T-helper 17 cell (primary cell): ENCODE data around the gene MEIS2. TPM values are rescaled to one million over a fixed set of nuclear protein-coding genes. Genes with fewer than 3 reads are reported as not detected.
"Not testable (repeated sequence)": the region's sequence is repeated elsewhere in the genome, so short reads cannot be mapped to it uniquely, and the experiment has no call there.

Experiments used
- ATAC-seq: fragments of 150-1000 bp; cut with Tn5 transposase; 2 replicates; pipeline ENCODE4 v1.10.0; 2021; ENCODE audit warnings: mild to moderate bottlenecking, moderate library complexity
- DNase-seq, 3 donors: peaks; one replicate each; pipeline versions ENCODE4 v3.0.0 to v3.0.0-alpha.2; 2020 to 2021
- H3K9me3 ChIP-seq: one replicate; pipeline ENCODE4 v1.7.0; 2013; ENCODE audit warnings: low read length, mild to moderate bottlenecking; ENCODE audit not compliant: control insufficient read depth, poor library complexity, severe bottlenecking
- H3K27ac Mint-ChIP-seq: one replicate; pipeline ENCODE4 v1.8.0; 2022; ENCODE audit warnings: mild to moderate bottlenecking, moderate library complexity, mixed read lengths
- H3K27me3 Mint-ChIP-seq: one replicate; pipeline ENCODE4 v1.8.0; 2022; ENCODE audit warnings: mixed read lengths
- H3K36me3 Mint-ChIP-seq: one replicate; pipeline ENCODE4 v1.8.0; 2022; ENCODE audit warnings: low read depth, mixed read lengths
- H3K4me1 Mint-ChIP-seq: one replicate; pipeline ENCODE4 v1.8.0; 2022; ENCODE audit warnings: mild to moderate bottlenecking, mixed read lengths
- H3K4me3 Mint-ChIP-seq: one replicate; pipeline ENCODE4 v1.8.0; 2022; ENCODE audit warnings: mild to moderate bottlenecking, moderate library complexity, mixed read lengths
- total RNA-seq, 4 donors: library from RNA in 2 of 4; stranded (reverse) in 2 of 4; gene quantifications; one replicate each; pipeline ENCODE4 v1.2.3 and lab custom pipeline; 2022 to 2026

MEIS2 gene
- total RNA-seq, 2 donors from 2014 or later, result not detected

DNA sequence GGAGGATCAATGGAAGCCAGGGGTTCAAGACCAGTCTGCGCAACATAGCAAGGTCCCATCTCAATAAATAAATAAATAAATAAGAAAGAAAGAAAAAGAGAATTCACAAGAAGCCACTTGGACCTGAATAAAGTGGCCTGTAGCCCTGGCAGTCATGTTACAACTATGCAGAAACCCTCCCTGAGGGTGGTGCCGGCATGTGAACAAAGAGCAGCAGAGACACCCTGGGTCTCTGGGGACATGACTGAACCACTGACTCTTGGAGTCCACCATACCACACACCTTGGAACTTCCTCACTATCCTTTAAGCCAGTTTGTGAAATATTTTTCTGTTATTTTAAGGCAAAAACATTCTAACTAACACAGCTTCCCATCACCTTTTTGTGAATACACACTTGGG, 93.0 kb downstream of the MEIS2 start:
- Mint-ChIP-seq H3K4me1 (no peaks in the 10 kb centered on the region), H3K27me3 (no peaks in the 10 kb centered on the region)
- no peak for ATAC-seq

DNA sequence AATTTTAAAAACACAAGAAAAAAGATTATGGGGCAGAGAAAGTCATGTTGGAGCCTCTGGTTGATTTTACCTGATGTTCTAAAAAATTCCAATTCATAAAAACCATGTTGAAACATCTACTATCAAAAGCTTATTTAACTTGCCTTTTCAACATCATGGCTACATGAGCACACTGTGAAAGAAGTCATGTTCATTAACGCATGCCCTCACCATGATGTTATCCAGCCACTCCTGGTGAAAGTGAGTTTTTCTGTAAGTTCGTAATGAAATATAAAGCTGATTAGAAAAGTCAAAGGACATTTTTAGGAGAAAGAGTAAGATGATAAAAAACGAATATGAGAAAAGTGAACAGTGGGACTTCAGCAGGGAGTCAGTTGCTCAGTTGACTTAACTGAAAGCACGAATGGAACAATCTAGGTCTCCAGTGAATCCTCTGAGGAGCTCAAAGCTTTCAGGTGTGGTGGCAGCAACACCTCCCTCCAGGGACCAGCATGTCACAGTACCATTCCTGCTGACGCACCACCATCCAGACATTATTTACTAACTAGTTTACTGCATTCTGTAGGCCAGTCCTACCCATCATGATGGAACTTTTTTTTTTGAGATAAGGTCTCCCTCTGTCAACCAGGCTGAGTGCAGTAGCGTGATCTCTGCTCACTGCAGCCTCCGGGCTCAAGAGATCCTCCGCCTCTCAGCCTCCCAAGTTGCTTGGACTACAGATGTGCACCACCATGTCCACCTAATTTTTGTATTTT, 95.2 kb downstream of the MEIS2 start:
- Mint-ChIP-seq H3K4me3 (no peak overlapping the region), H3K36me3 (no peaks in the 10 kb centered on the region), H3K27ac (no peak overlapping the region), H3K4me1 (no peaks in the 10 kb centered on the region), H3K27me3 (no peaks in the 10 kb centered on the region)
- ATAC-seq, result no peak
- no peak for DNase-seq
- no peaks in the 10 kb centered on the region for H3K9me3 ChIP-seq

More for the DNA sequence above, 93.0 kb downstream of the MEIS2 start:
- H3K9me3 ChIP-seq, result no peaks in the 10 kb centered on the region
- DNase-seq, result no peak
- no peak overlapping the region for H3K27ac Mint-ChIP-seq
- no peak overlapping the region for H3K4me3 Mint-ChIP-seq
- no peaks in the 10 kb centered on the region for H3K36me3 Mint-ChIP-seq

DNA sequence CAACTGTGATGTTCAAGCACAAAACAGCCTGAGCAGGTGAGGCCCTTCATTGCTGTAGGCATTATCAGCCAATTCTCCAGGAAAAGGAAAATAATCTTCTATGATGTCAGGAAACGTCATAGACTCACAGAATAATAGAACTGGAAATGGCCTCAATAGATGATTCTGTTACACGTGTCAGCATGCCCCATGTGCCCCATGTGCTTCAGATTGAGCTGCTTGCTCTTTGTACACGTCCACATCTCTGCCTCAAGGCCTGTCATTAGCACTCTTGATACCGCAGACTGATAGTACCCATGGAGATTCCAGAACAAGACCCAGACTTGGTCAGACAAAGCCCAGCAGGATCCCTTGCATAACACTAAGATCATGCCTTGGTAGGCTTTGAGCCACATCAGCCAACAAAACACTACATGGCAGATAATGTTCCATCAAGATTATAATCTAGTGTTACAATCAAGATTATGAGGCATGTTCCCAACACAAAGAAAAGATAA, 95.9 kb downstream of the MEIS2 start:
- no peak for ATAC-seq
- Mint-ChIP-seq H3K4me3 (no peak overlapping the region), H3K27ac (no peak overlapping the region), H3K27me3 (no peaks in the 10 kb centered on the region), H3K4me1 (no peaks in the 10 kb centered on the region), H3K36me3 (no peaks in the 10 kb centered on the region)
- H3K9me3 ChIP-seq, result no peaks in the 10 kb centered on the region
- no peak for DNase-seq

DNA sequence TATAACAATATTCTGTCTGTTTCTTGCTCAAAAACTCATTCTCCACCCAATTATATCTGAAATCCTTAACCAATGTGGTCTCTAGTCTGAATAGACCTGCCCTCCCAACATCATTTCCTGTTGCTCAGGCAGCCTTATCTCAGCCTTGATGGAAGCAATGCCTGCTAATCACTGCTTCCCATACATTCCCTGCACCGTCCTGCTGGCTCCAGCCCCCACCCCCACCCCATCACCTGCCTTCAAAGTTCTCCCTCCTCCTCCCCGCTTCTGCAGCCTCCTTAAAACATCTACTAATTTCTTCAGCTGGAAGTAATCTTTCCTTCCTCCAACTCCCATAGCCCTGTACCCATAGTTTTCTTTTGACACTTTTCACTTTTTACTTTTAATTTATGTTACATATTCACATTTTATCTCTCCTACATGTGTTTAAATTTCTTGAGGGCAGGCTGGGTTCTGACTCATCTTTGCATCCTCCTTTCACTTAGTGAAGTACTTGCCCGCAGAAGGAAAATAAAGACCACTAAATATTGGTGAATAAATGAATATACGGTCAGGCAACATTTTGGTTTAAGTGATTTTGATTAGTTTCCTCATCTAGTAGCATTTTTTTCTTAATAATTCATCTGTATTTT, 98.2 kb downstream of the MEIS2 start:
- ATAC-seq (no peak), DNase-seq (no peak)
- Mint-ChIP-seq H3K36me3 (no peaks in the 10 kb centered on the region), H3K27me3 (no peaks in the 10 kb centered on the region), H3K4me3 (no peak overlapping the region), H3K4me1 (no peaks in the 10 kb centered on the region), H3K27ac (no peak overlapping the region)
- no peaks in the 10 kb centered on the region for H3K9me3 ChIP-seq

DNA sequence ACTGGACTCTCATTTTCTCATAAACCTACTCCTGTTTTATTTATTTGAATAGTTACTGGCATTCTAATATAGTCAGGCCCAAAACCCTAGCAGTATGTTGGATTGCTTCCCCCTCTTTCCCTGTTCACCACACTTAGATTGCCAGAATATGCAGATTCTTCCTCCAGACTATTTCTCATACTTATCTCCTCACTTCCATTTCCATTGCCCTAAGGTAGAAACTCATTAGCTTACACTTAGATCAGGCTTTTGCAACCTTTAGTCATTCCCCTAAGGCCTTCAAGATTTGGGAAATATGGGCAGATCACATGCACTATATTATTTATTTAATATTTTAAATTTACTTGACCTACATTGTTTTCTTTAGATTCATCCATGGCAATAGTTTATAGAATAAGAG, 98.9 kb downstream of the MEIS2 start:
- no peaks in the 10 kb centered on the region for H3K36me3 Mint-ChIP-seq
- no peaks in the 10 kb centered on the region for H3K4me1 Mint-ChIP-seq
- DNase-seq, result no peak
- H3K27ac Mint-ChIP-seq, result no peak overlapping the region
- no peak overlapping the region for H3K4me3 Mint-ChIP-seq
- no peaks in the 10 kb centered on the region for H3K27me3 Mint-ChIP-seq
- no peak for ATAC-seq
- no peaks in the 10 kb centered on the region for H3K9me3 ChIP-seq

DNA sequence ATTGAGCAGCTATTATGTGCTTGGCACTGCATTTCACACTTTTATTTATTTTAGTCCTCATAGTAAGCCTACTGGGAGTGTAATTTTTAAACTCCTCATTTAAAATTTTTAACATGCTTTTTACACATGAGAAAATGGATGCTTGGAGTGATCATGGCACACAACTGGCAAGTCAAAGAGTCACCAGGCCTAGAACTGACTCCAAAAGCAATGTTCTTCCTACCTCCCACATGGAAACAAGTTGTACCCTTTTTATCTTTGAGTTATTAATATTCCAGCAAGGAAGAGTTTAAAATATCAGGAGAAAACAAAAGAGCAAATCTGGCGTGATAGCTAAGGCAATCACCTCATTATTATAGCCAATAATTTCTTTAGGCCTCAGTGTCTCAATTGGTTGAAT, 100.6 kb downstream of the MEIS2 start:
- no peak for ATAC-seq
- Mint-ChIP-seq H3K36me3 (no peaks in the 10 kb centered on the region), H3K4me1 (no peaks in the 10 kb centered on the region), H3K4me3 (no peak overlapping the region), H3K27ac (no peak overlapping the region), H3K27me3 (no peaks in the 10 kb centered on the region)
- H3K9me3 ChIP-seq, result no peaks in the 10 kb centered on the region
- no peak for DNase-seq

DNA sequence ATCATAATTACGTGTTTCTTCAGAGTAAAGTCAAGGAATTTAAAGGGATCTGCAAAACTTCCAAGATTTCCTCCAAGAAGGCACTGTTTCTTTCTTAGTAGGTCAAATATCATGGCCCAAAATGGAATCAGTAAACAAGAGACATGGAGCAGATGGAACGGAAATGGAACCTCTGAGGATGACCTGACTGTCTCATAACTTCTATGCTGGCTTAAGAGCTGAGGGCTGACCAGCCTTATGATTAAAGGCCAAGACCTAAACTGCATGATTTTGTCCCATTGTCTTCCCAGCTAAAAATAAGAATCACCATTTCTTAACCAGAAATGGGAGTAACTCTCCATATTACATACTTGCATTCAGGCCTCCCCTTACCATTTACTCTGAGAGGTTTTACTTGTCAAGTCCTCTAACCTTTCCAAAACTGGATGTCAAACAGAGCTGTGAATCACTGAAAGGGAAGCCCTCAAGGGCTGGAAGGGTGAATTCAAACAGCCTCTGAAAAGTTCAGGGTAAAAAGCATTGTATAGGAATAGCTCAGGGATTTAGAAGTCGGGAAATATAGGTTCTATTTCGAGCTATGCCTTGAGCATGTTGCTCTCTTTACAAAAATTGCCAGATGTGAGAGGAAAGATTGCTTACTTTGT, 103.7 kb downstream of the MEIS2 start:
- DNase-seq (no peak), ATAC-seq (no peak)
- no peaks in the 10 kb centered on the region for H3K9me3 ChIP-seq
- H3K36me3 Mint-ChIP-seq, result no peaks in the 10 kb centered on the region
- H3K4me3 Mint-ChIP-seq, result no peak overlapping the region
- H3K27me3 Mint-ChIP-seq, result no peaks in the 10 kb centered on the region
- no peaks in the 10 kb centered on the region for H3K4me1 Mint-ChIP-seq
- no peak overlapping the region for H3K27ac Mint-ChIP-seq

DNA sequence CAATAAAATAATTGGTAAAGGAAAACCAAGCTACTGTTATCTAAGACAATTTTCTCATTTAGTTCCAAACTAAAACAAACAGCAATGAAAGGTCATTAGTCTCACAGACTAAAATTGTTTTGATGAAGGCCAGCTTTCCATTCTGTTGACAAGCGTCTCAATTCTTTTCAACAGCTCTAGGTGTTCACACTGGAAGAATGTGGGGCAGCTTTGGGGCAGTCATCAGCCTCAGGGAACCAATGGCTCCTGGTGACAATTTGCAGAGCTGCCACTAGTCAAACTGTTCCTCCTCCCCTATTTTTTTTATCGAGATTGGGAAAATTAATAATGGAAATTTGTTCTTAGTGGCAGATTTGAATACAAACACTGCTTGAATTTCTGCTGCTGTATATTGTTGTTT, 104.2 kb downstream of the MEIS2 start:
- no peak overlapping the region for H3K27ac Mint-ChIP-seq

DNA sequence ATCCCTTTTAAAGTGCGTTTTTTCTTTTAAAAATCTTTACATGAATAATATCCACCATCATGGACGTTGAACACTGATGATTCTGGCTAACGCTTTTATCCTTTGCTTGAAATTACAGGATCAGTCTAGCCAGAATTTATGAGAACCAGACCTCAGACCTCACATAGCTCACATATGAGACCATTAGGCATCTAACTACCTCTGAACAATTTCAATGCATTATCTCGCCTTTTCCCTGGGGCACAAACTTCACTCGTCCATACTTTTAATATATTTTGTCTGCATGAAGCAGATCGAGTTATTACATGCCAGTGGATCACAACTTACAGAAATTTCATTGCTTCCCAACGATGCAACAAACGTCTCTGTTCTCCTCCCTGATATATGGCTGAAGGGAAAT, 105.6 kb downstream of the MEIS2 start:
- no peaks in the 10 kb centered on the region for H3K9me3 ChIP-seq
- Mint-ChIP-seq H3K4me3 (no peak overlapping the region), H3K36me3 (no peaks in the 10 kb centered on the region), H3K4me1 (no peaks in the 10 kb centered on the region), H3K27ac (no peak overlapping the region), H3K27me3 (no peaks in the 10 kb centered on the region)
- ATAC-seq, result no peak
- no peak for DNase-seq

More for the DNA sequence above, 104.2 kb downstream of the MEIS2 start:
- no peaks in the 10 kb centered on the region for H3K9me3 ChIP-seq
- DNase-seq, result no peak
- no peak for ATAC-seq
- Mint-ChIP-seq H3K27me3 (no peaks in the 10 kb centered on the region), H3K36me3 (no peaks in the 10 kb centered on the region), H3K4me3 (no peak overlapping the region), H3K4me1 (no peaks in the 10 kb centered on the region)

DNA sequence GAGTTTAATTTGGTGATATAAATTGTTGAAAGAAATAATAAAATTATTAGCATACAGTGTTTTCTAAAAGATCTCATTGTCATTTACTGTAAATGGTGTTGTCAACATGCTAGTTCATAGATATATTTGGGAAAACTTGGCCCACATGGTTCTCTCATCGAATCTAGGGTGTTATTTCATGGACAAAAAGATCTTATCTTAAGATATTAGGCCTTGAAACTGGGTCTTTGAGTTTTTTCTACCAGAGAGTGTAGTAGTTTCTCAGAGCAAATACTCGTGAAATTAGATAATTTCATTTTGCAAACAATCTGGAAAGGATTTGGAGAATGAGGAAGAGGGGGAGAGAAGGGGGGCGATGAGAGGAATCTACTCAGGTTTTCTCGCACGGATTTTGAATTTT, 107.9 kb downstream of the MEIS2 start:
- no peak for DNase-seq
- Mint-ChIP-seq H3K4me3 (no peak overlapping the region), H3K27me3 (no peaks in the 10 kb centered on the region), H3K36me3 (no peaks in the 10 kb centered on the region), H3K27ac (no peak overlapping the region), H3K4me1 (no peaks in the 10 kb centered on the region)
- ATAC-seq, result no peak
- no peaks in the 10 kb centered on the region for H3K9me3 ChIP-seq

DNA sequence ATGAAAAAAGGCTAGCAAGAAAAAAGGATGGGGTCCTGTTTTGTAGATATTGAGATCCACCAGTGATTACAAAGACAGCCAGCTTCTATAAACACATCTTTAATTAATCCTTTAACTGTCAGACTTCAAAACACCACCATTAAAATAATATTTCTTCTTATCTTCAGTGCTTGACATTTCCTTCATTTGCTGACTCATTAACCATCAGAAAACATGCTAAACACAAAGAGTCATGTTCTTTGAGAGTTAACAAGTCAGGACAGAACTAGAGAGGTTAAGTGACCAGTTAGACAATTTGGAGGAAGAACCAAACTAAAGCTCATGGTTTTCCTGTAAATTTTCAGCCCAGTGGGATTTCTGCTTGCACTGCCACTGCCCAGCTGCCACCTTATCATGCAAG, 111.4 kb downstream of the MEIS2 start:
- no peaks in the 10 kb centered on the region for H3K27me3 Mint-ChIP-seq
- no peak overlapping the region for H3K4me3 Mint-ChIP-seq
- no peak overlapping the region for H3K27ac Mint-ChIP-seq

DNA sequence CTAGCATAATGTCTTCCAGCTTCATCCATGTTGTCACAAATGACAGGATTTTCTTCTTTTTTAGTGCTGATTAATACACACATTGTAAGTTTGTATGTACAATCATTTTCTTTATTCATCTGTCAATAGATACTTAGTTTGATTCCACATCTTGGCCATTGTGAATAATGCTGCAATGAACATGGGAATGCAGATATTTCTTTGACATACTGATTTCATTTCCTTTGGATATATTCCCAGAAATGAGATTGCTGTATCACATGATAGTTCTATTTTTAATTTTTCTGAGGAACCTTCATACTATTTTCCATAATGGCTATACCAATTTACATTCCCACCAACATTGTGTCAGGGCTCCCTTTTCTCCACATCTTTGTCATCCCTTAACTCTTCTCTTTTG, 117.9 kb downstream of the MEIS2 start:
- no peaks in the 10 kb centered on the region for H3K4me1 Mint-ChIP-seq
- ATAC-seq (no peak), DNase-seq (no peak)
- H3K27ac Mint-ChIP-seq, result no peak overlapping the region
- H3K9me3 ChIP-seq, result no peaks in the 10 kb centered on the region
- no peaks in the 10 kb centered on the region for H3K36me3 Mint-ChIP-seq
- no peak overlapping the region for H3K4me3 Mint-ChIP-seq
- no peaks in the 10 kb centered on the region for H3K27me3 Mint-ChIP-seq

More for the DNA sequence above, 111.4 kb downstream of the MEIS2 start:
- H3K36me3 Mint-ChIP-seq, result no peaks in the 10 kb centered on the region
- no peaks in the 10 kb centered on the region for H3K4me1 Mint-ChIP-seq
- H3K9me3 ChIP-seq, result no peaks in the 10 kb centered on the region
- ATAC-seq (no peak), DNase-seq (no peak)

DNA sequence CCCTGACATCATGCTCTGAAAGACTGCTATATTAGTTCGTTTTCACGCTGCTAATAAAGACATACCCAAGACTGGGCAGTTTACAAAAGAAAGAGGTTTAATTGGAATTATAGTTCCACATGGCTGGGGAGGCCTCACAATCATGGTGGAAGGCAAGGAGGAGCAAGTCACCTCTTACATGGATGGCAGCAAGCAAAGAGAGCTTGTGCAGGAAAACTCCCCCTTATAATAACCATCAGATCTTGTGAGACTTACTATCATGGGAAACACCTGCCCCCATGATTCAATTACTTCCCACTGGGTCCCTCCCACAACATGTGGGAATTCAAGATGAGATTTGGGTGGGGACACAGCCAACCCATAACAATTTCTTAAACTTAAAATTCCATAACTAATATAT, 120.1 kb downstream of the MEIS2 start:
- ATAC-seq, H3K4me3 Mint-ChIP-seq, DNase-seq, H3K27ac Mint-ChIP-seq, H3K9me3 ChIP-seq, H3K36me3 Mint-ChIP-seq, H3K27me3 Mint-ChIP-seq, H3K4me1 Mint-ChIP-seq: not testable (repeated sequence)
